ENCODE measurements around the gene CBR3. TPM values are rescaled to one million over a fixed set of nuclear protein-coding genes. Genes with fewer than 3 reads are reported as not detected.

CBR3 gene
- total RNA-seq, 1 experiment from 2014 or later = not detected

DNA sequence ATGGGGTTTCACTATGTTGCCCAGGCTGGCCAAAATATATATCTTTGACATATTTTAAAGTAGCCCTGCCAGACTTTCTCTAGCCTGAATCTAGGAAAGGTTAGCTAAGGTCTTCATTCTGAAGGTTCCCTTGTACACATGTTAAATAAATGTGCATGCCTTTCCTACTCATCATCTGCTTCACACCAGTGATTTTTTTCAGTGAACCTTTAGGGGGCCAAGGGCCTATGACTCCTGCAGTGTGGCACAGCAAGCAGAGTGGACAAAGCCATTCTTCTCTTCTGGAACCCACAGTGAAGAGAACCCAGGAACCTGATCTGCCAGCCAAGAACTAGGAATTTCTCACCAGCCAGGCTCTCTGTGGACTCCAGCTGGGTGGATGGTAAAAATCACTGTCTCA lies 42.2 kb upstream of the CBR3 start:
- Mint-ChIP-seq H3K27me3 (ENCODE audit: insufficient read depth, unreplicated experiment) (no peaks in the 10 kb centered on the region), H3K4me3 (ENCODE audit: unreplicated experiment) (no peak overlapping the region), H3K4me1 (ENCODE audit: low read depth, unreplicated experiment) (no peaks in the 10 kb centered on the region), H3K9me3 (ENCODE audit: unreplicated experiment) (peaks cover 12% of the 10 kb centered on the region), H3K36me3 (ENCODE audit: insufficient read depth, unreplicated experiment) (no peaks in the 10 kb centered on the region), H3K27ac (ENCODE audit: unreplicated experiment) (no peak overlapping the region)
- ChIA-PET CTCF (no interaction called here), POLR2A (no interaction called here)
- DNase-seq = no peak
- intact Hi-C loops (cut with micrococcal nuclease; ENCODE audit: unreplicated experiment) = no loop called here
- TF ChIP-seq, protein P1, sequence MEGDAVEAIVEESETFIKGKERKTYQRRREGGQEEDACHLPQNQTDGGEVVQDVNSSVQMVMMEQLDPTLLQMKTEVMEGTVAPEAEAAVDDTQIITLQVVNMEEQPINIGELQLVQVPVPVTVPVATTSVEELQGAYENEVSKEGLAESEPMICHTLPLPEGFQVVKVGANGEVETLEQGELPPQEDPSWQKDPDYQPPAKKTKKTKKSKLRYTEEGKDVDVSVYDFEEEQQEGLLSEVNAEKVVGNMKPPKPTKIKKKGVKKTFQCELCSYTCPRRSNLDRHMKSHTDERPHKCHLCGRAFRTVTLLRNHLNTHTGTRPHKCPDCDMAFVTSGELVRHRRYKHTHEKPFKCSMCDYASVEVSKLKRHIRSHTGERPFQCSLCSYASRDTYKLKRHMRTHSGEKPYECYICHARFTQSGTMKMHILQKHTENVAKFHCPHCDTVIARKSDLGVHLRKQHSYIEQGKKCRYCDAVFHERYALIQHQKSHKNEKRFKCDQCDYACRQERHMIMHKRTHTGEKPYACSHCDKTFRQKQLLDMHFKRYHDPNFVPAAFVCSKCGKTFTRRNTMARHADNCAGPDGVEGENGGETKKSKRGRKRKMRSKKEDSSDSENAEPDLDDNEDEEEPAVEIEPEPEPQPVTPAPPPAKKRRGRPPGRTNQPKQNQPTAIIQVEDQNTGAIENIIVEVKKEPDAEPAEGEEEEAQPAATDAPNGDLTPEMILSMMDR (IDR thresholded peaks at IDR 0.05; ENCODE audit: insufficient read depth in 1 of 2, low read depth in 1 of 2, low read length in 1 of 2, severe bottlenecking in 1 of 2, unreplicated experiment in 1 of 2) = no peak
- no peaks in the 10 kb centered on the region for H3K36me3 ChIP-seq (ENCODE audit: control insufficient read depth, insufficient read depth, low read length)
- H3K4me3 ChIP-seq (ENCODE audit: low read depth, low read length) = no peak overlapping the region
- H3K27me3 ChIP-seq (replicated peaks; ENCODE audit: control insufficient read depth, insufficient read depth, low read length) = no peaks in the 10 kb centered on the region
- peaks cover 19% of the 10 kb centered on the region for H3K9me3 ChIP-seq
- no TSS peak for BruUV-seq (replicated peaks)
- H3K4me1 ChIP-seq = no peaks in the 10 kb centered on the region

DNA sequence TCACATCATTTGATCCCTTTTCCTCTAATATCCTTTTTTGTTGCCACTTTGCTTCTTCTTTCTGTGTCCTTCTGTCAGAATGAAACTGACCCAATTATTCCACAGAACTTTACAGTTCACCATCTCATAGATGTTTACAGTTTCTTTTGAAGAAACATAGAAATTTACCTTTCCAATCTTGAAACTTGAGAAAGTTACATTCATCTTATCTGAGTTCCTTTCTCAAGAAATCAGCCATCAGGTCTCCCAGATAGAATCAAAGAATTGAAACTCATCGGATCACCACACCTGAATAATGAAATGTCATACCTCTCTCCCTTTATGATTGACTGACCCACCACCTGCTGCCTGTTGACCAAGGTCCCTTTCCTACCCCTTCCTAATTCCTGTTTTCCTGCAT lies 41.4 kb upstream of the CBR3 start:
- Mint-ChIP-seq H3K4me3 (ENCODE audit: unreplicated experiment) (no peak overlapping the region), H3K4me1 (ENCODE audit: low read depth, unreplicated experiment) (no peaks in the 10 kb centered on the region), H3K36me3 (ENCODE audit: insufficient read depth, unreplicated experiment) (no peaks in the 10 kb centered on the region), H3K27me3 (ENCODE audit: insufficient read depth, unreplicated experiment) (no peaks in the 10 kb centered on the region), H3K27ac (ENCODE audit: unreplicated experiment) (no peak overlapping the region), H3K9me3 (ENCODE audit: unreplicated experiment) (peaks cover 12% of the 10 kb centered on the region)
- ChIA-PET POLR2A (no interaction called here), CTCF (no interaction called here)
- H3K36me3 ChIP-seq (ENCODE audit: control insufficient read depth, insufficient read depth, low read length) = no peaks in the 10 kb centered on the region
- no peaks in the 10 kb centered on the region for H3K4me1 ChIP-seq
- no TSS peak for BruUV-seq (replicated peaks)
- H3K4me3 ChIP-seq (ENCODE audit: low read depth, low read length) = no peak overlapping the region
- H3K27me3 ChIP-seq (replicated peaks; ENCODE audit: control insufficient read depth, insufficient read depth, low read length) = no peaks in the 10 kb centered on the region
- intact Hi-C loops (cut with micrococcal nuclease; ENCODE audit: unreplicated experiment) = no loop called here
- TF ChIP-seq, protein P1 (IDR thresholded peaks at IDR 0.05; ENCODE audit: insufficient read depth in 1 of 2, low read depth in 1 of 2, low read length in 1 of 2, severe bottlenecking in 1 of 2, unreplicated experiment in 1 of 2) = no peak
- DNase-seq = no peak
- H3K9me3 ChIP-seq = peaks cover 19% of the 10 kb centered on the region

DNA sequence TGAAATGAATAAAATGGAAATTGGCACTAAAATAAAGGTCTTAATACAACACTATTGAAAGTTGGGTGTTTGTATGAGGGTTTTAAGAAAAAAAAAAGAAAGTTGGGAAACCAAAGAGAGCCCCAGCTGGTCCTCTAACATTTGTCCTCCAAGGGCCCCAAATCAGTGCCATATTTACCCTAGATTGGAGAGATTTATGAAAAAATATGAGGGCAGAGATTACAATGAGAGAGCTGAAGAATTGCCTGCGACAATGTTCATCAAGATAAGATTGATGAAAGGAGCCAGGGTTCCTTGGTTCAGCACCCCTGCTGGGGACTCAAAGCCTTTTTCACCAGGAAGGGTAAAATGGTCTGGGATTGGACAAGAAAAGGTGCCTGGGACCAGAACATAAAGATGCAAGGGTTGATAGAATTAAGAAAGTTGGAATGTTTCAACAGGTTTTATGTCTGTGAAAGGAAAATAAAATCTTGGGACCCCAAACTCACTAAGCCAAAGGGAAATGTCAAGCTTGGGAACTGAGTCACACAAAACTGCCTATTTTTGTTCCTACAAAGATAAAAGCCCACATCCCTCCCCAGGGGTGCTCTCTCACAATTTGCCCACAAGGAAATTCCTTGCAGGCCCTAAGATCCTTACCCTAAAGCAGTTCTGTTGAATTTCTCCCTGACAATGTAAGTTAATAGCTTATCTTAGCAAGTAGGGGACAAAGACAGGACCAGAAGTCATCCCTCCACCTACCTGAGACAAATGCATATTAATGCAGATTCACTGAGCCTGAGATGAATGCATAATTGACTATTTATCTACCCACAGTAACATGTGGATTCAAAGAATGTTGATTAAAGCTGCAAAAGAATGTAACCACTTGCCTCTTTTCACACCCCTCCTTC lies 38.2 kb upstream of the CBR3 start:
- H3K4me3 ChIP-seq (ENCODE audit: low read depth, low read length) = no peak overlapping the region
- intact Hi-C loops (cut with micrococcal nuclease; ENCODE audit: unreplicated experiment) = no loop called here
- DNase-seq = no peak
- Mint-ChIP-seq H3K4me3 (ENCODE audit: unreplicated experiment) (no peak overlapping the region), H3K27me3 (ENCODE audit: insufficient read depth, unreplicated experiment) (no peaks in the 10 kb centered on the region), H3K4me1 (ENCODE audit: low read depth, unreplicated experiment) (no peaks in the 10 kb centered on the region), H3K36me3 (ENCODE audit: insufficient read depth, unreplicated experiment) (no peaks in the 10 kb centered on the region), H3K9me3 (ENCODE audit: unreplicated experiment) (peaks cover 12% of the 10 kb centered on the region), H3K27ac (ENCODE audit: unreplicated experiment) (no peak overlapping the region)
- no peaks in the 10 kb centered on the region for H3K36me3 ChIP-seq (ENCODE audit: control insufficient read depth, insufficient read depth, low read length)
- H3K4me1 ChIP-seq = no peaks in the 10 kb centered on the region
- CTCF ChIA-PET = no interaction called here
- BruUV-seq (replicated peaks) = no TSS peak
- H3K9me3 ChIP-seq = peaks cover 19% of the 10 kb centered on the region
- H3K27me3 ChIP-seq (replicated peaks; ENCODE audit: control insufficient read depth, insufficient read depth, low read length) = no peaks in the 10 kb centered on the region
- TF ChIP-seq, protein P1 (IDR thresholded peaks at IDR 0.05; ENCODE audit: insufficient read depth in 1 of 2, low read depth in 1 of 2, low read length in 1 of 2, severe bottlenecking in 1 of 2, unreplicated experiment in 1 of 2) = no peak
- POLR2A ChIA-PET = interaction anchor here (0.7 kb wide), 1 partner anchor 57 kb away, joined by 4 read pairs; no protein-coding TSS in a partner anchor
